GM21447 (cell line): ENCODE data around the gene UBB.
A peak's percentile ranks its signal among the peaks of the same experiment; 100 is the strongest.

Experiments used
- ATAC-seq: cut with Tn5 transposase; IDR thresholded peaks from one replicate; pipeline ENCODE4 v1.9.1; 2021; ENCODE audit not compliant: unreplicated experiment

Gene UBB

DNA sequence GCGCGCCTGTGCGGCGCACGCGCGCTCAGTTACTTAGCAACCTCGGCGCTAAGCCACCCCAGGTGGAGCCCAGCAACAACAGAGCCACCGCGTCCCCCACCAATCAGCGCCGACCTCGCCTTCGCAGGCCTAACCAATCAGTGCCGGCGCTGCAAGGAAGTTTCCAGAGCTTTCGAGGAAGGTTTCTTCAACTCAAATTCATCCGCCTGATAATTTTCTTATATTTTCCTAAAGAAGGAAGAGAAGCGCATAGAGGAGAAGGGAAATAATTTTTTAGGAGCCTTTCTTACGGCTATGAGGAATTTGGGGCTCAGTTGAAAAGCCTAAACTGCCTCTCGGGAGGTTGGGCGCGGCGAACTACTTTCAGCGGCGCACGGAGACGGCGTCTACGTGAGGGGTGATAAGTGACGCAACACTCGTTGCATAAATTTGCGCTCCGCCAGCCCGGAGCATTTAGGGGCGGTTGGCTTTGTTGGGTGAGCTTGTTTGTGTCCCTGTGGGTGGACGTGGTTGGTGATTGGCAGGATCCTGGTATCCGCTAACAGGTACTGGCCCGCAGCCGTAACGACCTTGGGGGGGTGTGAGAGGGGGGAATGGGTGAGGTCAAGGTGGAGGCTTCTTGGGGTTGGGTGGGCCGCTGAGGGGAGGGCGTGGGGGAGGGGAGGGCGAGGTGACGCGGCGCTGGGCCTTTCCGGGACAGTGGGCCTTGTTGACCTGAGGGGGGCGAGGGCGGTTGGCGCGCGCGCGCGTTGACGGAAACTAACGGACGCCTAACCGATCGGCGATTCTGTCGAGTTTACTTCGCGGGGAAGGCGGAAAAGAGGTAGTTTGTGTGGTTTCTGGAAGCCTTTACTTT is at the start of gene UBB:
UBB (plus strand) TSS at position 452 of the 856 bp plus-strand sequence. CDS start 817 bp downstream, outside the sequence.
- peak; percentile 87 for ATAC-seq

DNA sequence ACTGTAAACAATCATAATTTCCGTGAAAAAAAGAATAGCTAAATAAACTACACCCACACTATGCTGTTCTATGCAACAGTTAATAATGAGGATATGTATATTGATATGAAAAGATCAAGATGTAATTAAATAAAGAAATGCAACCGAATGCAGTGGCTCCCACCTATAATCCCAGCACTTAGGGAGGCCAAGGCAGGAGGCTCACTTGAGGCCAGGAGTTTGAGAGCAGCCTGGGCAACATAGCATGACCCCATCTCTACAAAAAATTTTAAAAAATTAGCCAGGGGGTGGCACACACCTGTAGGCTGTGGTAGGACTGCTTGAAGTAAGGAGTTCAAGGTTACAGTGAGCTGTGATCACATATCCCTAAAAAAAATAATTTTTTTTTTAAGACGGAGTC is 42.5 kb upstream of the UBB start:
- no peak for ATAC-seq

DNA sequence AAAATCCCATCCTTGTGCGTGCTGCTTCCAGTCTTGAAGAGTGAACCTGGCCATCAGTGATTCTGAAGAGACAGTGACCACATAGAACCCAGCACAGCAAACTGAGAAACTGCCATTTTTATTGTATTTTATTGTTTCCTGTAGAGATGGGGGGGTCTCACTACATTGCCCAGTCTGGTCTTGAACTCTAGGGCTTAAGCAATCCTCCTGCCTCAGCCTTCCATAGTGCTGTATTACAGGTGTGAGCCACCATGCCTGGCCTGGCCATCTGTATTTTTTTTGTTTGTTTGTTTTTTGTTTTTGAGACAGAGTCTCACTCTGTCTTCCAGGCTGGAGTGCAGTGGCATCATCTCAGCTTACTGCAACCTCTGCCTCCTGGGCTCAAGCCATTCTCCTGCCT is 41.5 kb upstream of the UBB start:
- ATAC-seq, result no peak

DNA sequence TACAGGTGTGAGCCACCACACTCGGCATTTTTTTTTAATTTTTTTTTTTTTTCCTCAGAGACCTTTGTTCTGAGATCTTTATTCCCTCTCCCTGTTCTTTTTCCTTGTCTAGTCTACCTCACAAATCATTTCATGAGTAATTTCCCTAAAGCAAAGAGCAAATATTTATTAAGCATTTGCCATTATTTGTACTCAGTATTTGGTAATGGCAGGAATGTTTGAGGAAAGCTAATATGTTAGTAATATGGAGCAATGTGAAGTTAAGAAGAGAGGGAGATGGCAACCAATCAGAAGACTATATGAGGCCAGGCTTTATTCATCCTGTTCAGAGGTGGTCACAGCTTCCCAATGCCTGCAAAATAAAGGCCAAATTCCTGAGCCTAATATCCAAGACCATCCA is 40.9 kb upstream of the UBB start:
- no peak for ATAC-seq

DNA sequence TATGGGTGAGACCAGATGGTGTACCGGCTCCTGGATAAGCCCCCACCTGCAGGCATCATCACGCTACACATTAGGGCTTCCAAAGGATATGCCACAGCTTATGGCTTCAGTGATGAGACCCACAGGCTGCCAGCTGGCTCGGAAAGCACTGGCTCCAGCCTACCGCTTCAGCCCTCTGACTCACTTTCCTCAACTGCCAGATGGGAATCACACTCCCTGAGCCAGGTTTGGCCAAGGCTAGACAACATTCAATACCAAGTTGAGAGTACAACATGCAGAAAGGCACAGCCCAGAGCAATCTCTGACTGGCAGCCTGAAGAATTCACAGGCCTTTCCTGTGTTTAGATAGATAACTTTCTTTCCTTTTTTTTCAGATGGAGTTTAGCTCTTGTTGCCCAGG is 37.9 kb upstream of the UBB start:
- ATAC-seq, result no peak

DNA sequence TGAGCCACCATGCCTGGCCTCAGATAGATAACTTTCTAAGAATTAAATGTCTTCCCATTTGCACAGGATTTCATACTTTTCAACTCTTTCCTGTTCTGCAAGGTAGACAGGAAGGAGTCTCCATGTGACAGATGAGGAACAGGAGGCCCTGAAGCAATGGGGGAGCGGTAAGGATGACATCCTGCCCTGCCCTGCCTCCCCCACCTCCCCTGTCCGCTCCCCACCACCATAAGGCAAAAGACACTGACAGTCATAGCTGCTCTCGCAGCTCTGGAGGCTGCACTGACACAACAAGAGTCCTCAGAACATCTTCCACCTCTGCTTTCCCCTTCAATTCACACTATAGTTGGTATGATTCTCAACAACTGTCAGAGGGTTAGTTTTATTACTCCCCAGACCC is 37.3 kb upstream of the UBB start:
- no peak for ATAC-seq

DNA sequence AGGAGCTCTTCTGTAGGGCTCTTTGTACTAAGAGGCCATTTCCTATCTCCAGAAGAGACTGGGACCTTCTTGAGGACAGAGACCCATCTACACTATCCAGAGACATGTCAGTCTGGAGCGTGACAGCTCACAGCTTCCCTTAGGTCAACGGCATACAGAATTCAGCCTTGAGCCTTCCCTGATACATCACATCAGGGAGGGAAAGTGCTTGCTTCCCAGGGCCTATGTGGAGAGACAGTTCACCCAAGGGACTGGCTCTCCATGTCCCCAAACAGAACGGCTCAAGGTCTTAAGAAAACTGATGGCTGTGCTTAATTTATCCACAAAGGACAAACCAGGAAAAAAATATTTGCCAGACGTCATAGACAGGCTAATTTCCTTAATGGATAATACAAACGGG is 35.3 kb upstream of the UBB start:
- ATAC-seq, result no peak

DNA sequence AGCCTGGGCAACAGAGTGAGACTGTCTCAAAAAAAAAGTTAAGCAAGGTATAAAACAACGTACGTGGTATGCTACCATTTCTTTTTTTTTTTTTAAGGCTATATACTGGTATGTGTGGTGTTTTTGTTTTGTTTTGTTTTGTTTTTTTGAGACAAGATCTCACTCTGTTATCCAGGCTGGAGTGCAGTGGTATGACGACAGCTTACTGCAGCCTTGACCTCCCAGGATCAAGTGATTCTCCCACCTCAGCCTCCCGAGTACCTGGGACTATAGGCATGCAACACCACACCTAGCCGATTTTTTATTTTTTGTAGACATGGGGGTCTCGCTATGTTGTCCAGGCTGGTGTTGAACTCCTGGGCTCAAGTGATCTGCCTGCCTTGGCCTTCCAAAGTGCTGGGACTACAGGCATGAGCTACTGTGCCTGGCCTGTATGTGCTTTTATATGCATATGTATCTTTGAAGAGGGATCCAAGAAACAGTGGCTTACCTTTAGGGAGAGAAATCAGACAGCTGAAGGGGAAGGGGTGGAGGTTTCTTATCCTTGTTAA is 34.1 kb upstream of the UBB start:
- ATAC-seq, result no peak

DNA sequence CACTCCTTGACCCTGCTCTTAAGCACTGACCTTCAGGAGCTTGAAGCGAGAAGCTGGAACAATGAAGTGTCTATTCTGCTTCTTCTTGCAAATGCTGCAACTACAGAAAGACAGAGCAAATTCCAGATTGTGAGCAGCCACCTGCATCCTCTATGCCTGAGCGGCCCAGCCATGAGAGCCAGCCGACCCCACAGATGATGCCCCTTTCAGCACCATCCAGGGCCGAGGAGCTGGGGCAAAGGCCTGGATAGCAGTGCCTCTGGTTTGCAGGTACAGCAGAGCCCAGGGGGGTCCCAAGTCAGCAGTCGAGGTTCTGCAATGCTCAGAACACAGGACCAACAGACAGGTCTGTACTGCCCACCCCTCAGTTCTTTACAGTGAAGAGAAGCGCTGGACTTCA is 32.3 kb upstream of the UBB start:
- ATAC-seq, result no peak

DNA sequence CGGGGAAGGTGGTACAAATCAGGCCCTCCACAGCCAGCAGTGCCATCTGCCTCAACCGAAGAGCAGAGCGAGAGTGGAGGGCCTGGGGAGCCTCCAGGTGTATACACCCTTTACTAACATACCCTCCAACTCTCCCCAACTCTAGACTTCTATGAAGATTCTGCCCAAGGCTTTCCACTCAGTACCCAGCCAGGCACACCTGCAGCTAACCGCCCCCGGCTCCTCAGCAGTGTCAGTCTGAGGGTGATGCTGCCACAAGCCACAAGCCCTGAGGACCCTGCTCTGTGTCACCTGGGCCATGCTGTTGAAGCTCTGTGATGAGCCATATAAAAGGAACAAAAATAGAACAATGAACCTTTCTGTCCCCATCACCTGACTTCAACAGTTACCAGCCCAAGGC is 31.5 kb upstream of the UBB start:
- no peak for ATAC-seq

DNA sequence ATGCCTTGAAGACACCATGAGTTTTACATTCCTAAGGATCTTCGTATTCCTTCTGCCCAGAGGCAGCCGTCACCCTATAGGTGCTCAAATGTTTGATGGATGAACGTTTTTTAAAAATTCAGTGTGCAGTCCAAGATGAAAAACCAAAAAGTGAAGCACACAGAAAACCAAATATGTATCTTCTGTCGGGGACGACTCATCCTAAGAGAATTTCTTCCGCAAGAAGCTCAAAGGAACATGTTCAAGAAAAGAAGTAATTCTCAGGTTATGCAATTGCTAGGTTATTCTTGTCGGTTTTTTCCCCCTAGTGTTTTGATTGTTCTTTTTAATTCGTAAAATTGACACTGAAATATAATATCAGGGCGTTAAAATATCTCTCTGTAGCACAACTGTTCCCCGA is 29.1 kb upstream of the UBB start:
- ATAC-seq, result no peak

DNA sequence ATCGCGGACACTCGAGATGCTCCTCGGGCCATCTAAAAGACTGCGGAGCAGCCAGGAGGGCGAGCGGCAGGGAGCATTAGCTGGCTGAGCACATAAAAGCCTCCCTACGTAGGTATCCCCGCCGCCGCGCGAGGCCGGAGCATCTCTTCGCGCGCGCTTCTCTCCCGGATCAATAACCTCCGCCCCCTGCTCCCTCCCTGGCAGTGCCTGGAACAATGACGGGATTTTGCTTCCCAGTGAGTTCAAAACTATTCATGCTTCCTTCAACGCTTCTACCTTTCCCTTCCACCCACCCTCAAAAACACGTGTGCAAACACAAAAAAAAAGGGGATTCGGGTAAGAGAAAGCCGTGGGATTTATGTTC is 28.6 kb upstream of the UBB start:
- no peak for ATAC-seq

DNA sequence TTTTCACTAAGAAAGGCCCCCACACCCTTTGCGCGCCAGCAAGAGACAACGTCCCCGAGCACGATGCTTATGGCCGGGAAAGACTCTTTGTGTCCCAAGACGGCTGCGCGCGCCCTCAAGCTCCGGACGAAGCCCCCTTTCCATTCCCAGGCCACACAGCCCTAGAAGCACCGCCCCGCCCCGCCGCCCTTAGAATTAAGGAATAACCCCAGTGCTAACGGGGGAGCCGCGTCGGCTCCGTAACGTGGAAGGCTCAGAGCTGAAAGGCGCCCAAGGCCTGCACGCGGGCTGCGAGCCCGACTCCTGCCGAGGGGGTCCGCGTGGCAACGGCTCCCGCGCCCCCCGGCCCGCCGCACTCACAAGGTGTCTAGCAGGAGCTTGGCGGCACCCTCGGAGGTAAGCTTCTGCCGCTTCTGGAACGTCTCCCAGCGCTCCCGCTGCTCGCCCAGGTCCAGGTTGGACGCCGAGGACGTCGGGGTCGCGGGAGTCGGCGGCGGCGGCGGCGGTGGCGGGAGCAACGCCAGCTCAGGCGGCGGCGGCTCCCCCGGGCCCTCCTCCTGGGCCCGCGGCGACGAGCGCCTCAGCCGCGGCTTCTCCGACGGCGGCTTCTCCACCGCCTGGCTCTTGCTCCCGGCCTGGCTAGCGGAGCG is 28.1 kb upstream of the UBB start:
- peak; percentile 46 for ATAC-seq

DNA sequence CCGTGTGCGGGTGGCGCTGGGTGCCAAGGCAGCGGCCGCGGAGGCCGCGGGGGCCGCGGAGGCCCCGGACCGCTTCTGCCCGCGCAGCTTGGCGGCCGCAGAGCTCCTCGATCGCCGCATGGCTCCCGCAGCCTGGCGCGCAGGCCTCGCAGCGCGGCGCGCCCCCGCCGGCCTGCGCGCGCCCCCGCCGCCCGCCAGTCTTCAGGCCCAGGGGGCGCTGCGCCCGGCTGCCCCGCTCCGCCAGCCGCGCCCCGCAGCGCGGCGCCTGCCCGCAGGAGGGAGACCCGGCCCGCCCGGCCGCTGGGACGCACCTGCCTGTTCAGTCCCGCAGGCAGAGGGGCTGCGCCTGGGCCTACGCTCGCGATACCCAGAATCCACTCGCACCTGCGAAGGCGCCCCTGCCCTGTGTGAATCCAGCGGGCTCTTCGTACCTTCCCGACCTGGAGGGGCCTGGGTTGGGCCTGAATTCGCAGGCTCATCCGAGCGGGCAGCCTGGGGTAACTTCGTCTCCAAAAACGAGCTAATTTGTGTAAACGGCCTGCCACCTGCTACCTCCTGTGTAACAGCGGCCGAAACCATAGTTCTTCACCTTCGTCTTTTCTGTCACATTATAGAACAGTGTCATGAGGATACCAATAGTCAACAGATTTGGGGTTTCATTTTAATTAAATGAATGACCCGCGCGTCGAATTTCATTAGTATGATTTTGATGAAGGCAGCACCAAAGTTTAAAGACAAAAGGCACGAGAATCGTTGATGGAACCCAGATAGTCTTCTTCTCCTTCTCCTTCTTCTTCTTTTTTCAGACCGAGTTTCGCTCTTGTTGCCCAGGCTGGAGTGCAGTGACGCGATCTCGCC is 27.3 kb upstream of the UBB start, which contains the start of gene CENPV:
CENPV (minus strand) TSS at position 153 of the 858 bp plus-strand sequence; CDS start at position 120, 33 bp downstream.
- peak; percentile 50 for ATAC-seq

DNA sequence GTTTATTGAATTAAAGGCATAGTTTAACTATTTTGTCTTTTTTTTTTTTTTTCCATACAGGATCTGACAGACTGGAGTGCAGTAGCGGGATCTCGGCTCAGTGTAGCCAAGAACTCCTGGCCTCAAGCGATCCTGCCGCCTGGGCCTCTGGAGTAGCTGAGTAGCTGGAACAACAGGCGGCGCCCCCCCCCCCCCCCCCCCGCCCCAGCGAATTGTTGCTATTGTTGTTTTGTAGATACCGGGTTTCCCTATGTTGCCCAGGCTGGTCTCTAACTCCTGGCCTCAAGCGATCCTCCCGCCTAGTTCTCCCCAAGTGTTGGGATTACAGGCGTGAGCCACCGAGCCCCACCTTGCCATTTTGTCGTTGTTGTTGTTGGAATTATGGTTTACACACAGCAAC is 26.3 kb upstream of the UBB start:
- no peak for ATAC-seq

DNA sequence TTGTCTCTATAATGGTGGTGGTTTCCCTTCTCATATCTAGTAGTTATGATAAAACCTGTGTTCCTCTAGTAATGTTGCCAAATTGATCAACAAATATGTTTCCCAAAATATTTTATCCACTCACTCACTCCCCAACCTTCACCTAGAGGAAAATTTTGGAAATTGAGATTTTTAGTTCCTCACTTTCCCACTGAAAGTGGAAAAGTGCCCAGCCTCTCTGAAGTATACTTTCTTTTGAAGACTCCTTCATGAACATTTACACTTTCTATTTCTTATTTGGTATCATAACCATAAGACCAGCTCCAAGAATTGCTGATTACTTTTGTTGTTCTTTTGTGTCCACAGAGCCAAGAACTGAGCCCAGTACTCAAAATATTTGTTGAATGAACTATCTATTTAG is 22.5 kb upstream of the UBB start:
- no peak for ATAC-seq

DNA sequence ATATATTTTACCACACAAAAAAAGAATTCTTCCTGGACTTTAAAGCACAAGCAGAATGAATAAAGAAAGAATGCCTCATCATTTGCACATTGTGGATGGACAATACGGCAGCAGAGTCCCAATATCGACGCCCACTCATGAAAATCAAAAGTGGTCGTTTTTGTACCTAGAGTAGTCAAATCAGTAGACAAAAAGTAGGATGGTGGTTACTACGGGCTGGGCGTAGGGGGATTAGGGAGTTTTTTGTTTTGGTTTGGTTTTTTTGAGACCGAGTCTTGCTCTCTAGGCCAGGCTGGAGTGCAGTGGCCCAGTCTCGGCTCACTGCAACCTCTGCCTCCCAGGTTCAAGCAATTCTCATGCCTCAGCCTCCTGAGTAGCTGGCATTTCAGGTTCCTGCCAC is 19.0 kb upstream of the UBB start:
- no peak for ATAC-seq

DNA sequence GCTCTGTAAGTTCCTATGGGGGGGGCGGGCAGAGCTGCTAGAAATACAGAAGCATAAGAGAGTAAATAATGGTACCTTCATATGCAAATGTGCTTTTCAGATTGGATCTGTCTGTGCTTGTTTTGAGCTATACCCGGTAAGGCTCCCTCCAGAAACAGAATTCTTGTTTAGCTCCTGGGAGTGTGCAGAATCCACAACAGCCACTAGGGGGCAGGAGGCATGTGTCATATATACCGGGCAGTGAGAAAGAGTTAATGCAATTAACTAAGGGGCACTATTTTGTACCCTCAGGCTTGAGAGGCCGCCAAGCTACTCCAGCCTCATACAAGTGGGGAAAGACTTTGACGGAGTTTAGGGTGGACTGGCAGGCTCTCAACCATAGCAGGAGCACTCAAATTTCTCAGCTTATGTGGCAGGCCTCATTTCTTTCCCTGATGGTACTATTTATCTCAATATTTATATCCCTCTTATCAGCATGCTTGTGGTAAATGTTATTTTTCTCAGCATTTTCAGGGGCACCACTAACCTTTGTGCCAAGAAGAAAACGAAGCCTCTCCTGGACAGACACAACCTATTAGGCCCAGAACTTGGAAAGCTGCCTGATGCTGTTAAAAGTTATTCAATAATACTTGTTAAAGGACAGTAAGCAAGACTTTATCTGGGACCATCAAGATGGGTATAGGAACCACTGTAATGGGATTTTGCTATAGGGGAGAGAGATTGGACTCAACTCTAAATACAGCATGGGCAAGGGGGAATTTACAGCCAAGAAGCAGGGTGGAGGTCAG is 16.9 kb upstream of the UBB start:
- no peak for ATAC-seq

DNA sequence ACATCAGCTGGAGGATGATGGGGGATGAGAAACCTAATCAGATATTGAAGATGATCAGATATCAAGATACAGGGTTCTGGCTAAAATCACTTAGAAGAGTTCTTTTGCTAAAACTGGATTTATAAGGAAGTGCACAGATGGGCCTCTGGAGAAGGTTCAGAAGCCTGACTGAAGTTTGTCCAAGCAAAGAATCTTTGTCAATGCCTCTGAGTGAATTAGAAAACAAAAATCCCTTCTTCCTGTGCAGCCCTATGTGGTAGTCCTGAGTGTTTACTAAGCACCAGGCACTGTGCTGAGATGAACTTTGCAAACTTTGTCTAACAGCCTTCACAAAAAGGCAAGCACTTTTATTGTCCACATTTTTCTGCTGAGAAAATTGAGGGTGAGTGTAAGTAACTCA is 16.3 kb upstream of the UBB start:
- no peak for ATAC-seq

DNA sequence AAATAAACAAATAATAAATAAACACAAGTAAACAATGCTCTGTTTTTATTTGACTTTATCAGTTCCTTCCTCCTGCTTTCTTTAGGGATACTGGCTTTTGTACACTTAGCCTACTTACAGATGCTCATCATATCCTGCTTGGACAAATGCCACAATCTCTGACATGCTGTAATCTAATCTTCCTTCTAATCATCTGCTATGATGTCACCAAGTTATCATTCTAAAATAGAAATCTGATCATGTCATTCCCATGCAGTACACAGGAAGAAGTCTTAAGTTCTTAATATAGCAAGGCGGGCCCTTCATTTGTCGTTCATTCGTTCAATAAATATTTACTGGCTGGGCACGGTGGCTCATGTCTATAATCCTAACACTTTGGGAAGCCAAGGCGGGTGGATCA is 9.1 kb upstream of the UBB start:
- no peak for ATAC-seq
